ENCODE measurements around the gene CLIP1.
A peak's percentile ranks its signal among the peaks of the same experiment; 100 is the strongest.

The CLIP1 gene

DNA sequence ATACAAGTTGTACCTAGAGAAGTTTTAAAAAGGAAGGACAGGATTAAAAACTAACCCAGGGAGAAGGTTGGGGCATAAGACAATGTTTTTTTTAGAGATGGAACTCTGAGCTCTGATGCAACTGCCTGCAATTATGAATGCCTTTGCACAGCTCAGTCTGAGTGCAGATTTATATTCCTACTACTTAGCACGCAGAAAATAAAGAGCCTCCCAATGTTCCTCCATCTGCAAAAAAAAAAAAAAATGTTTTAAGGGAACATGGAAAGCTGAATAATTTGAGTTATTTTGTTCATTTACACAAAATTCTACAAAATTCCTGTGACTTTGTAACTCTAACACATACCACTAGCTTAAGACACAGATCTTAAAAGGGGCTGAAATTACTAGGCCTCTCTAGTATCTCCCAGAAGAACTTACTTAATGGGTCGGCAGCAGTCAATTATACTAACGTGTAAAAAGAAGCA, 15.7 kb downstream of the CLIP1 start:
- H3K4me3 ChIP-seq (ENCODE audit: low read depth, low read length, poor library complexity, severe bottlenecking), result no peak overlapping the region
- peaks cover 4% of the 10 kb centered on the region; the same call in 1 of the 2 replicates for H3K79me2 ChIP-seq (ENCODE audit: insufficient read depth, low read length)

DNA sequence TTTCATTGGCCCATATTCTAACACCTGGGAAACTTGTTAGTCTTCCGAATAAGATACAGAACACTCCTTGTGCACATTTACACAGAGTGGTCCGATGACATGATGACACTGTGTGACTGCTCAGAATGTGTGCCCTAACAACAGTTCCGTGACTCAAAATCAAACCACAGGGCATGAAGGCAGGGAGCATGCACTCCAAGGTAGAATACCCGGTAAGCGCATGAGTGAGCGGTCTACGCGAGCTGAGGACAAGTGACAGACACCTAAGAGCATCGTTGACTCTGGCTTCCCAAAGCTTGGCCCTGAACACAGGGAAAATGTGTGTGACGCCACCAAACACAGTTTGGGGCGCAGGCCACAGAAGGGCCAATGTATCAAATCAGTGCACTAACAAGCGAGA, 18.6 kb downstream of the CLIP1 start:
- no peak overlapping the region for H2AFZ ChIP-seq (ENCODE audit: low read length)
- no peaks in the 10 kb centered on the region for H3K27me3 ChIP-seq (ENCODE audit: insufficient read depth, low read length)
- no peak overlapping the region for H3K9ac ChIP-seq (ENCODE audit: low read length)
- H3K36me3 ChIP-seq (ENCODE audit: insufficient read depth, low read length), result peaks cover 5% of the 10 kb centered on the region; the same call in 1 of the 2 replicates
- no peaks in the 10 kb centered on the region for H3K9me3 ChIP-seq (ENCODE audit: low read length)
- no peak for TF ChIP-seq EZH2 (IDR thresholded peaks at IDR 0.05; ENCODE audit: borderline replicate concordance, low read length)
- TF ChIP-seq CTCF (IDR thresholded peaks at IDR 0.05; ENCODE audit: low read length), result no peak
- no peaks in the 10 kb centered on the region for H4K20me1 ChIP-seq (ENCODE audit: insufficient read depth, low read length)
- H3K79me2 ChIP-seq (ENCODE audit: insufficient read depth, low read length), result no peaks in the 10 kb centered on the region
- H3K9me2 ChIP-seq (ENCODE audit: low read depth, low read length), result no peaks in the 10 kb centered on the region
- no peak overlapping the region for H3K4me2 ChIP-seq (ENCODE audit: low read length)
- peaks cover 42% of the 10 kb centered on the region for H3K4me1 ChIP-seq (ENCODE audit: insufficient read depth, low read length, severe bottlenecking)
- H3K4me3 ChIP-seq (ENCODE audit: low read depth, low read length, poor library complexity, severe bottlenecking), result no peak overlapping the region
- no peak overlapping the region for H3K27ac ChIP-seq (ENCODE audit: low read depth, low read length, poor library complexity, severe bottlenecking)
- H3F3A ChIP-seq (ENCODE audit: insufficient read depth, low read length), result no peaks in the 10 kb centered on the region; the same call in 1 of the 2 replicates

More for the DNA sequence above, 15.7 kb downstream of the CLIP1 start:
- Histone ChIP-seq H3K9ac (ENCODE audit: low read length) (no peak overlapping the region), H3K9me2 (ENCODE audit: low read depth, low read length) (no peaks in the 10 kb centered on the region), H3K9me3 (ENCODE audit: low read length) (no peaks in the 10 kb centered on the region), H3F3A (ENCODE audit: insufficient read depth, low read length) (no peaks in the 10 kb centered on the region; the same call in 1 of the 2 replicates), H3K4me1 (ENCODE audit: insufficient read depth, low read length, severe bottlenecking) (peaks cover 24% of the 10 kb centered on the region), H4K20me1 (ENCODE audit: insufficient read depth, low read length) (no peaks in the 10 kb centered on the region), H3K27ac (ENCODE audit: low read depth, low read length, poor library complexity, severe bottlenecking) (peak overlapping the region; percentile 14), H3K36me3 (ENCODE audit: insufficient read depth, low read length) (peaks cover 14% of the 10 kb centered on the region; the same call in 1 of the 2 replicates), H2AFZ (ENCODE audit: low read length) (no peak overlapping the region), H3K4me2 (ENCODE audit: low read length) (no peak overlapping the region), H3K27me3 (ENCODE audit: insufficient read depth, low read length) (no peaks in the 10 kb centered on the region)
- no peak for TF ChIP-seq CTCF (IDR thresholded peaks at IDR 0.05; ENCODE audit: low read length)
- TF ChIP-seq EZH2 (IDR thresholded peaks at IDR 0.05; ENCODE audit: borderline replicate concordance, low read length), result no peak

DNA sequence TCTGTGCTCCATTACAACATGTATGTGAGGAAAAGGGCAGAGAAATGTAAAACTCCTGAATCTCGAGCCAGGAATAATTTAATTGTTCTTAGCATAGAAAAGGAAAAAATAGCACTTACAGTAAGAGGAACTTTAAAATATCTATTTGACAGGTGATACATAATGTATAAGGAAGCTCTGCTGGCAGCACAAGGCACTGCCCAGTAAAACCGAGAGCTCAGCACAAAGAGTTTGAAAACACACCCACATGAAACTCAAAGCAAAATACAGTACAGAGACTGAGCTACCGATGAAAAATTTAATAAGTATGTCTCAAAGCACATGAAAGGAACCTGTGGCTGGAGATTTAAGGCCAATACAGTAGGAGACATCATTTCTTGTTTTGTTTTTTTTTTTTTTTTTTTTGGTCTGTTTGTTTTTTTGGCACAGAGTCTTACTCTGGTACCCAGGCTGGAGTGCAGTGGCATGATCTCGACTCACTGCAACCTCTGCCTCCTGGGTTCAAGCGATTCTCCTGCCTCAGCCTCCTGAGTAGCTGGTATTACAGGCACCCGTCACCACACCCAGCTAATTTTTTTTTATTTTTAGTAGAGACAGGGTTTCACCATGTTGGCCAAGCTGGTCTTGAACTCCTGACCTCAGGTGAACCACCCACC, 19.2 kb downstream of the CLIP1 start:
- Histone ChIP-seq H3K4me3 (ENCODE audit: low read depth, low read length, poor library complexity, severe bottlenecking) (no peak overlapping the region), H3K4me2 (ENCODE audit: low read length) (0 out of 2 replicates have a peak overlapping the region, but pooled peaks have one; percentile 19), H3K9me3 (ENCODE audit: low read length) (no peaks in the 10 kb centered on the region), H3K4me1 (ENCODE audit: insufficient read depth, low read length, severe bottlenecking) (peaks cover 42% of the 10 kb centered on the region), H3K79me2 (ENCODE audit: insufficient read depth, low read length) (no peaks in the 10 kb centered on the region), H3K9me2 (ENCODE audit: low read depth, low read length) (no peaks in the 10 kb centered on the region), H3K27me3 (ENCODE audit: insufficient read depth, low read length) (no peaks in the 10 kb centered on the region), H3K27ac (ENCODE audit: low read depth, low read length, poor library complexity, severe bottlenecking) (no peak overlapping the region), H4K20me1 (ENCODE audit: insufficient read depth, low read length) (no peaks in the 10 kb centered on the region), H3K36me3 (ENCODE audit: insufficient read depth, low read length) (peaks cover 5% of the 10 kb centered on the region; the same call in 1 of the 2 replicates), H2AFZ (ENCODE audit: low read length) (no peak overlapping the region), H3F3A (ENCODE audit: insufficient read depth, low read length) (no peaks in the 10 kb centered on the region; the same call in 1 of the 2 replicates), H3K9ac (ENCODE audit: low read length) (no peak overlapping the region)
- TF ChIP-seq EZH2 (IDR thresholded peaks at IDR 0.05; ENCODE audit: borderline replicate concordance, low read length), result no peak
- no peak for TF ChIP-seq CTCF (IDR thresholded peaks at IDR 0.05; ENCODE audit: low read length)
